HL-60 (cell line): ENCODE measurements around the gene PPP1R12B.

Source experiments
- DNase-seq, 2 experiments: peaks; one replicate each; pipeline ENCODE4 v3.0.0-alpha.2; 2010 to 2020; ENCODE audit warnings: low read depth in 1 of 2, low spot score in 1 of 2
- H3K27ac ChIP-seq: fragments of 250-450 bp; sonication (Bioruptor Pico); replicated peaks from 2 replicates; pipeline ENCODE4 v1.5.1; 2020; ENCODE audit warnings: mild to moderate bottlenecking, moderate library complexity
- H3K27me3 ChIP-seq: fragments of 250-450 bp; sonication (Bioruptor Pico); 2 replicates; pipeline ENCODE4 v1.5.1; 2021; ENCODE audit warnings: mild to moderate bottlenecking, moderate library complexity; ENCODE audit not compliant: insufficient read depth, poor library complexity, severe bottlenecking
- H3K4me3 ChIP-seq: replicated peaks from 2 replicates; pipeline ENCODE4 v1.5.1; 2011; ENCODE audit warnings: mild to moderate bottlenecking, control low read depth, low read length; ENCODE audit not compliant: insufficient read depth
- CTCF ChIP-seq: IDR thresholded peaks from one replicate; pipeline ENCODE4 v1.5.1; 2011; ENCODE audit warnings: low read length, control low read depth, inconsistent platforms; ENCODE audit not compliant: insufficient read depth
- GABPA ChIP-seq: IDR thresholded peaks from 2 replicates; pipeline ENCODE4 v1.6.1; 2012; ENCODE audit warnings: low read depth
- POLR2AphosphoS5 ChIP-seq: IDR thresholded peaks from 2 replicates; pipeline ENCODE4 v1.6.1; 2012; ENCODE audit warnings: low read depth
- REST ChIP-seq: IDR thresholded peaks from 2 replicates; pipeline ENCODE4 v1.6.1; 2012; ENCODE audit warnings: low read depth; ENCODE audit not compliant: insufficient replicate concordance
- SPI1 ChIP-seq: IDR thresholded peaks from 2 replicates; pipeline ENCODE4 v1.6.1; 2012; ENCODE audit warnings: low read depth, mild to moderate bottlenecking, borderline replicate concordance

Gene PPP1R12B

GRCh38 chr1:202561240-202561639 is 212.7 kb downstream of the PPP1R12B start:
- no peak overlapping the region for H3K27ac ChIP-seq
- DNase-seq, result no peak
- no peak for TF ChIP-seq SPI1
- no peak for TF ChIP-seq POLR2AphosphoS5
- TF ChIP-seq GABPA, result no peak
- no peak for TF ChIP-seq REST
- TF ChIP-seq CTCF, result no peak
- no peak overlapping the region for H3K4me3 ChIP-seq
- H3K27me3 ChIP-seq, result no peaks in the 10 kb centered on the region

GRCh38 chr1:202561726-202562443 is 213.4 kb downstream of the PPP1R12B start:
- DNase-seq, result no peak
- Histone ChIP-seq H3K27ac (no peak overlapping the region), H3K27me3 (no peaks in the 10 kb centered on the region), H3K4me3 (no peak overlapping the region)
- TF ChIP-seq SPI1 (no peak), CTCF (no peak), POLR2AphosphoS5 (no peak), REST (no peak), GABPA (no peak)

- Histone ChIP-seq H3K4me3 (no peak overlapping the region), H3K27ac (no peak overlapping the region), H3K27me3 (no peaks in the 10 kb centered on the region)
- no peak for DNase-seq
- TF ChIP-seq POLR2AphosphoS5 (no peak), SPI1 (no peak), GABPA (no peak), REST (no peak), CTCF (no peak)
These were observed 214.1 kb downstream of the PPP1R12B start for GRCh38 chr1:202562444-202563060.
